Endothelial cell of hepatic sinusoid (primary cell): ENCODE results near the gene VWA1.

Experiments used
- in situ Hi-C: cut with HindIII; loops from 2 replicates; pipeline ENCODE4 v1.10.0; 2017; ENCODE audit warnings: low sequenced_read_pairs

The VWA1 gene

DNA sequence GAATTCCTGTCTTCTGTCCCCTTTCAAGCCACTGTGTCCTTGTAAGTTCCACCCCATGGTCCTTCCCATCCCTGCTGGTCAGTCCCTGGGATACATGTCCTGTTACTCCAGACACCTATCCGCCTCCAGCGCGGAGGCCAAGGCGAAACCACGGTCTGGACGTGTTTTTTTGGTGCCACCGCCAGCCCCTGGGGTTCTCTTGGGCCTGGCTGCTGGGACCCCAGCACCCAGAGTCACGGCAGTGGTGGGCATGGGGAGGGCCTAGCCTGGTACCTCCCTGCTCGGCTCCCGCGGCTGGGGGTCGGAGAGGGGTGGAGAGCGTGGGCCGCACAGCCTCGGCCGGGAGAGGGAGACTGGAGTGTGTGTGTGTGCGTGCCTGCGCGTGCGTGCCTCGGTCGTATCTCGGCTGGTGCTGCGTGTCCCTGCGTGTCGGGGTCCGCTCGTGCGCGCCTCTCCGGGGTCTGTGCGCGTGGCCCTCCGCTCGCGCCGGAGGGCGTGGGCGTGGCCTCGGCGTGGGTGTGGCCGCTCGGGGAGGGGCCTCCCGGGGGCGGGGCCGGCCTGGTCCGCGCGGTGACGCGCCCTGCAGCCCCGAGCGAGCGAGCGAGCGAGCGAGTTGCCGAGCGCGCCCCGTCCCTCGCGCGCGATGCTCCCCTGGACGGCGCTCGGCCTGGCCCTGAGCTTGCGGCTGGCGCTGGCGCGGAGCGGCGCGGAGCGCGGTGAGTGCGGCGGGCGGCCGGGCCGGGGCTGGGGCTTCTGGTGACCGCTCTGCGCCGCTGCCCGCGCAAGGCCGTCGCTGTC lies at the start of gene VWA1:
Gene VWA1, plus strand, starts transcription at position 585 of the 798 bp plus-strand sequence. Its CDS starts 59 bp downstream, at position 644.
- in situ Hi-C loops = no loop called here

DNA sequence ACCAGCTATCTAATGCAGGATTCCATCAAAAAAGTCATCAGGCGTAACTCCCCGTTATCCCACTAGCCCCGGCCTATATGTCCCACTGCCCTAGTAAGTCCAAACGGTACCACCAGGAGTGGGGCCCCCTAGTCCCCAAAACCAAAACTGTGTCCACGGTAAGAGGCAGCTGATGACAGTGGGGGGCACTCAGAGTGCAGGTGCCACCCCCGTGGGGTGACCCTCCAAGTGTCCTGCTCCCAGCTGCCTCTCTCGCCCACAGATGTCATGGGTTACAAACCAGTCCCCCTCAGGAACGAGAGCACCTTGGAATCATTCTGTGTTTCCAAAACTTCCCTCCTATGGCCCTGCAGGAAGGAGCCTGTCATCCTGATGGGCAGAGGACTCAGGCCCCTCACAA lies 49.6 kb upstream of the VWA1 start:
- in situ Hi-C loops = no loop called here

DNA sequence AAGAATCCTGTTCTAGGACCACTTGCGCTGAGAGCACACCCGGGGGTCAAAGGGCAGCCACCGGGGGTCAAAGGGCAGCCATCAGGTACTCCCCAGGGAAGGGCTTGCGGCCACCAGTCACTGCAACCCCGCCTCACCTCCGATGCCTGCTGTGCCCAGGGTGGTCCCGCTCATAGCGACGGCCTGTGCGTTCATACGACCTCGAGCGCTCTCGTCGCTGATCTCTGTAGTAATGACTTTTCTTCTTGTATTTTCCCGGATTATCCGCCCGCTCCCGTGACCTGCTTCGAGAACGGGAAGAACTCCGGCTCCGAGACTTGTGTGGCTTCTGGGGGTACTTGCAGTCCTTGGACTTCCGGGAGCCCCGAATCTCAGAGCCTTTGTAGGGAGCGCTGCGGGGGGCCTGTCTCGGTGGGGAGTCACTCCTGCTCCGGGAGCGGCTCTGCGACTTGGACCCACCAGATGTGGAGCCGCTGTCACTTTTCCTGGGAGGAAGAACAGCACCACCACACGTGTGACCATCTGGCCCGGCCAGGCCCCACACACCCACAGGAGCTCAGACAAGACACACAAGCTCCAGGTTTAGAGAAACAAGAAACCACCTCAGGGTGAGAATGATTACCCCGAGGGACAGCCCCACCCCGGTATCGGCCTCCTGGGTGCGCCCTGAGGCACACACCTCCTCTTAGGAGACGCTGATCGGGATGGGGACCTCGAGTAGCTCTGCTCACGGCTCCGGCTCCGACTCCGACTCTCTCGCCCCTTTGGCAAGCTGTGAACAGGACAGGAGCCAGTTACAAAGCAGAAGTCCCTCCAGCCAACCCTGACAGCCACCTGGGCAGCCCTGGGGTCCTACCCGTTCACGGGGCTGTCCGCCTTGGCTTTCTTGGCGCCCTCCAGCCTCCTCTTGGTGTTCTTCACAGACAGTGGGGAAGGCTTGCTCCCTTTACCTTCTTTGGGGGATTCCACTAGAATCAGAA lies 48.1 kb upstream of the VWA1 start:
- in situ Hi-C loops = no loop called here

- in situ Hi-C loops = no loop called here
These were observed 47.4 kb upstream of the VWA1 start for GRCh38 chr1:1388078-1388472.

GRCh38 chr1:1390675-1391074 lies 44.8 kb upstream of the VWA1 start:
- in situ Hi-C loops = no loop called here

DNA sequence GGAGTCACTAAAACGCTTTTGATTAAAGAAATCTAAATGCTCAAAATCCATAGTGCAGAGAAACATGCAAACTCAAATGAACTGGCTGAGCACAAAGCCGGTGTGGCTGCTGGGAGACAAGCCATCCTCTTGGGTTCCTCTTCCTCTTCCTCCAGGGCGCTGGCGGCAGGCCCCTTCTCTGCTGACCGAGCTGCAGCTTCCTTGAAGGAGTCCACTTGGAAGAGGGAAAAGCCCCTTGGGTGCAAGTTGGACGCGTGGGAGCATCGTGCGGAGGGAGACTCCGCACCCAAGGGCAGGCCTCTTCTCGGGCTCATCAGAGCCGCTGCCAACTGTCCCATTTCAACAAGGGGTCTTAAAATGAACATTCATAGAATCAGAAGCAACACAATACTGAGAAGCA lies 44.3 kb upstream of the VWA1 start:
- in situ Hi-C loops = no loop called here

DNA sequence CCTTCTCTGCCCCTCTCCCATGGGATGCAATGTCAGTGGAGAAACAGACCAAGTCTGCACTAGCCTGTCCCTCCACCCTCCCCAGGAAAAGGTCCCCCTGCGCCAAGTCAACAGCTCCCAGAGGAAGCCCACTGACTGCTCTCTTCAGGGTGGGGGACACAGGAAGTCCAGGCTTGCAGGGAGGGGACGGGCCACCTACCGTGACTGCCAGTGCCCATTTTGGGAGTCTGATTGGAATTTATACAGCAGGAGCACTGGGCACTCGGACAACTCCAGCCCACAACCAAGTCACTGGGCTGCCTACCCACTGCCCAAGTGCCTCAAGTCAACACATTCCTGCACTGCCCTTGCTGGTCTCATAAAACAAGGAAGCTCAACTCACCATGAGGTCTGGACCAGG lies 42.5 kb upstream of the VWA1 start:
- in situ Hi-C loops = no loop called here

- in situ Hi-C loops = no loop called here
These were observed 42.1 kb upstream of the VWA1 start for GRCh38 chr1:1393428-1393827.

DNA sequence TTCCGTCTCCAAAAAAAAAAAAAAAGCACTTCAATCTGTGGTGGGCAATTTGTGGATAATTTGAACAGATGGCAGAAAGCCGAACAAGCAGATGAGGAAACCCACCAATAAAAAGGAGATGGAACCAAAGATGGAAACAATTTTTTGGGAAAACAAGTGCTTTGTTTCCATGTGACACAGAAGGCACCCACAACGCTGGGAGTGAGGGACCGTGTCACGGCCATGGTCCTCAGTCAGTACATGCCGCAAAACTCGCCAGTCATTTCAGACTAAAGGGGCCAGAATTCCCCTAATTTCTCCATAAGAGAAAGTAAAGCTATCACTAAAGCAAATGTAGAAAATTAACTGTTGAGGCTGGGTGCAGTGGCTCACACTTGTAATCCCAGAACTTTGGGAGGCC lies 41.4 kb upstream of the VWA1 start:
- in situ Hi-C loops = no loop called here

GRCh38 chr1:1395166-1395565 lies 40.3 kb upstream of the VWA1 start:
- in situ Hi-C loops = no loop called here

DNA sequence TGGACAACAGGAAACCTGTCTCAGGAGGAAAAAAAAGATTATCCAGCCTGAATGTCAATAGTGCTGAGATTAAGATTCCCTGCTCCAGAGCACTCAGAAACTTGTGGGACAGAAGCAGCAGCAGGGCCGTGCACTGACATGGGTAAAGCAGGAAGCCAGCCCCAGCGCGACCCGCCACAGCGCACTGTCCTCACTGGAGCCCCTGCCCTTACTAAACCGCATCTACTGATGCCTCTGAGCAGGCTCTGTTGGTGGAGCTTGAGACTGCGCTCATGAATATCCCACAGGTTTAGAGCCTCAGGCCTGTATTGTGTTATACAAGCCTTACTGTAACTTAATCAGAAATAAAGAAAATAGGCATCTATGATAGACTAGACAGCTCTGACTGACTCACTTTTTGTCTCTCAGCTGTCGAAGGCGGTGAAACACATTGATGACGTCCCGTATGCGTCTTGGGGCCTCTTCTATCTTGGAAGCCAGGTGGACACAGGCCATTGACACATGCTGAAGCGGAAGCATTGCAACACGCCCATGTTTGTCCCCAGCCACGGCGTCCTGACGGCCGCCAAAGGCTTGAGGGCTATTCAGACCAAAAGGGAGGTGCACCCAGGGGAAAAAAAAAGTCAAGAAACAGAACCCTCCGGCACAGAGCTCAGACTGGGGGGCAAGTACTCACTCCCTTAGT lies 37.5 kb upstream of the VWA1 start:
- in situ Hi-C loops = no loop called here

DNA sequence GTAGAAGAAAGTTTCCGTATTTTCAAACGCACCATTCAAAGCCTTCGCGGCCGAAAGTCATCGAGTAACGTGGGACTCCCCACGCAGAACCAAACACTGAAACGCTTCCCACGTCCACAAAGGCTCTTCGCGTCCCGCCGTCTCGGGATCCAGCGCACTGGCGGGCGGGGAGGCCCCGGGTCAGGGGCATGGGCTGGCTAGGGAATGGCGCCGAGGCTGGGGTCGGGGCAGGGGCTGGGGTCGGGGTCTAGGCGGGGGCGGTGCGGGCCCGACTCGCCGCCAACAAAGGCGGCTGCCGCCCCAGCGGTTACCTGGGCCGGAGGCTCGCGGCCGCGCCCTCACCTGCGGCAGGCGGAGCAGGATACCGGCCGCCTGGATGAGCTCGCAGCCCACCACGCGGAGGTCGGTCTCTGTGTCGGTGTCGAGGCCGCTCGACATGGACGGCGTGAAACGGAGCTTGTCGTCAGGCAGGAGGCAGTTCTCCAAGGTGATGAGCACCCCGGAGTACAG lies 36.8 kb upstream of the VWA1 start:
- in situ Hi-C loops = no loop called here

DNA sequence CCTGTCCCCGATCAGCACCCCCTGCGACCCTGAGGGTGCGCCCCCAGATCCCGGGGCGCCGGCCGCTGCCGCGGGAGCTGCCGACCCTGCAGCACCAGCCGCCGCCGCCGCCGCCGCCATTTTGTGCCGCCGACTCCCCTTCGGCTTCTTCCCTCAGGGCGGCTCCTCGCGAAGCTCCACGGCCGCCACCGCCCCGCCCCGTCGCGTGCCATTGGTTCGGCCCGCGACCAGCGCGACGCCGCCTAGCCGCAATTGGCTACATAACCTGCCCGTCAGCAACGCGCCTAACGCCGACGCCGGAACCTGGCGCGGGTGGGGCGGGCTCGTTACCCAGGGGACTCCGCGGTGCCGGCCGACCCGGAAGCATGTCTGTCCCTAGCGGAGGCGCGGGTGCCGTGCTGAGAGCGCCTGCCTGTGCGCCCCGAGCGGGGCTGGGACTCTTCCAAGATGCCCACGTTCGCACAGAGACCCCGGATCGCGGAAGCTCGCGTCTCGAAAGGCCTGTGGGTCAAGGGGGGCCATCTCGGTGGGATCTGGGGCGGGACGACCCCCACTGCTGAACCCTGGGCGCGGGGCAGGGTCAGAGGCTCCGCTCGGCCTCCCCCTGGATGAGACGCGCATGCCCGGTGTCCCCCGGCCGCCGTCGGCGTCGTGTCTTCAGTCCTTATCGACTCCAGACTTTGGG lies 36.2 kb upstream of the VWA1 start, which contains the start of gene CCNL2:
Gene CCNL2, minus strand, starts transcription at position 149 of the 685 bp plus-strand sequence. Its CDS starts 29 bp downstream, at position 120.
- in situ Hi-C loops = no loop called here

GRCh38 chr1:1399872-1400575 lies 35.5 kb upstream of the VWA1 start:
- in situ Hi-C loops = no loop called here

GRCh38 chr1:1400576-1401456 lies 34.7 kb upstream of the VWA1 start:
- in situ Hi-C loops = no loop called here

DNA sequence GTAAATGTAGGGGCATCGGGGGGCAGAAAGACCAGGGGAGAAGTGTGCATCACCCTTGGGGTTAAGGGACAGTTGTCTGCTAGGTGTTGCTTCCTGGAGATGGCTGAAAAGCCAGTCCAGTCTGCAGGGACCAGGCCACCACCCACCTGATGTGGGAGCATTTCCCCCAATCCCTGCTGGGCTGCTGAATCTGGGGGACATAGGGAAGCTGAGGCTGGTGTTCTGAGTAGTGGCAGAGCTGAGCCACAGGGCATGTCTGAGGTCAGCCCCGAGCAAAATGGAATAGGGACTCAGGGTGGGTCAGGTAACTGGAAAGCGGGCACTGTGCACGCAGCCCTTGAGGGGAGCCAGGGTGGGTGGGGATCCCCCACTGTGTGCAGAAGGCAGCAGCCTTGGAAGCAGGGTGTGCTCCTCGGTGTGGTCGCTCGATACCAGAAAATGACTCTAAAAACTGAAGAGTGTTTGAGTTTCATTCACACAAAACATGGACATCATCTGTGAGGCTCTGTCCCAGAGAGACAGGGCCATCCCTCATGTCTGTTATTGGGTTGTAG lies 34.0 kb upstream of the VWA1 start:
- in situ Hi-C loops = no loop called here

GRCh38 chr1:1402072-1402900 lies 33.2 kb upstream of the VWA1 start:
- in situ Hi-C loops = no loop called here
